ENCODE results near the gene NUDT21. TPM values are rescaled to one million over a fixed set of nuclear protein-coding genes. Genes with fewer than 3 reads are reported as not detected.

Gene NUDT21
- total RNA-seq, 3 donors from 2014 or later (not counting 1 experiment from before 2014, with no cell fraction given): 78.1 to 108 (median 90.0) TPM

GRCh38 chr16:56421976-56422669 lies 29.0 kb downstream of the NUDT21 start:
- H3K9me3 ChIP-seq (ENCODE audit: control insufficient read depth, insufficient read depth, low read length): no peaks in the 10 kb centered on the region
- H3K27ac Mint-ChIP-seq: no peak overlapping the region
- peaks cover 16% of the 10 kb centered on the region for H3K4me1 ChIP-seq (ENCODE audit: control insufficient read depth, insufficient read depth, low read length)
- no peaks in the 10 kb centered on the region for H3K36me3 ChIP-seq (ENCODE audit: control insufficient read depth, insufficient read depth, low read length)
- no peaks in the 10 kb centered on the region for H3K27me3 ChIP-seq (ENCODE audit: control insufficient read depth, insufficient read depth, low read length)
- no peak overlapping the region for H3K4me3 Mint-ChIP-seq
- TF ChIP-seq CTCF (IDR thresholded peaks at IDR 0.05): no peak
- H3K27me3 Mint-ChIP-seq (ENCODE audit: low read depth in 2 of 2): no peaks in the 10 kb centered on the region
- no peak for DNase-seq
- peaks cover 36 to 41% of the 10 kb centered on the region in 2 donors for H3K4me1 Mint-ChIP-seq
- no peaks in the 10 kb centered on the region for H3K36me3 Mint-ChIP-seq
- no peaks in the 10 kb centered on the region for H3K9me3 Mint-ChIP-seq
- no peak overlapping the region for H3K4me3 ChIP-seq (ENCODE audit: low read length)
- H3K27ac ChIP-seq (ENCODE audit: low read length): peak overlapping the region; percentile 8
- intact Hi-C loops (cut with micrococcal nuclease): no loop called here
- no peak for ATAC-seq
- WGBS (ENCODE audit: insufficient coverage): 76% methylated on average over 5 of the region's 5 CpGs

GRCh38 chr16:56421313-56421712 lies 29.8 kb downstream of the NUDT21 start:
- WGBS (ENCODE audit: insufficient coverage): 100% methylated on average over 1 of the region's 2 CpGs
- no peaks in the 10 kb centered on the region for H3K27me3 ChIP-seq (ENCODE audit: control insufficient read depth, insufficient read depth, low read length)
- peaks cover 36 to 41% of the 10 kb centered on the region in 2 donors for H3K4me1 Mint-ChIP-seq
- ATAC-seq: no peak
- H3K9me3 Mint-ChIP-seq: no peaks in the 10 kb centered on the region
- H3K27ac ChIP-seq (ENCODE audit: low read length): peak overlapping the region; percentile 48
- H3K27me3 Mint-ChIP-seq (ENCODE audit: low read depth in 2 of 2): no peaks in the 10 kb centered on the region
- no peak overlapping the region for H3K4me3 ChIP-seq (ENCODE audit: low read length)
- H3K27ac Mint-ChIP-seq: no peak overlapping the region
- no peaks in the 10 kb centered on the region for H3K9me3 ChIP-seq (ENCODE audit: control insufficient read depth, insufficient read depth, low read length)
- no peak overlapping the region for H3K4me3 Mint-ChIP-seq
- no peak for DNase-seq
- TF ChIP-seq CTCF (IDR thresholded peaks at IDR 0.05): no peak
- H3K36me3 ChIP-seq (ENCODE audit: control insufficient read depth, insufficient read depth, low read length): no peaks in the 10 kb centered on the region
- H3K36me3 Mint-ChIP-seq: no peaks in the 10 kb centered on the region
- intact Hi-C loops (cut with micrococcal nuclease): no loop called here
- peaks cover 16% of the 10 kb centered on the region for H3K4me1 ChIP-seq (ENCODE audit: control insufficient read depth, insufficient read depth, low read length)

- Mint-ChIP-seq H3K9me3 (no peaks in the 10 kb centered on the region), H3K27ac (no peak overlapping the region), H3K4me1 (peaks cover 37 to 47% of the 10 kb centered on the region in 2 donors), H3K36me3 (no peaks in the 10 kb centered on the region), H3K4me3 (no peak overlapping the region), H3K27me3 (ENCODE audit: low read depth in 2 of 2) (no peaks in the 10 kb centered on the region)
- intact Hi-C loops (cut with micrococcal nuclease): no loop called here
- no peak overlapping the region for H3K4me3 ChIP-seq (ENCODE audit: low read length)
- no peak overlapping the region for H3K27ac ChIP-seq (ENCODE audit: low read length)
- TF ChIP-seq CTCF (IDR thresholded peaks at IDR 0.05): no peak
- ATAC-seq: no peak
- H3K4me1 ChIP-seq (ENCODE audit: control insufficient read depth, insufficient read depth, low read length): peaks cover 14% of the 10 kb centered on the region
- DNase-seq: no peak
- H3K27me3 ChIP-seq (ENCODE audit: control insufficient read depth, insufficient read depth, low read length): no peaks in the 10 kb centered on the region
- H3K36me3 ChIP-seq (ENCODE audit: control insufficient read depth, insufficient read depth, low read length): no peaks in the 10 kb centered on the region
- no peaks in the 10 kb centered on the region for H3K9me3 ChIP-seq (ENCODE audit: control insufficient read depth, insufficient read depth, low read length)
Measured at GRCh38 chr16:56420613-56421012, 30.5 kb downstream of the NUDT21 start.

Data from natural killer cell (primary cell).